ENCODE data around the gene ZNF492. TPM values are rescaled to one million over a fixed set of nuclear protein-coding genes. Genes with fewer than 3 reads are reported as not detected.
"Not testable (repeated sequence)": the region's sequence is repeated elsewhere in the genome, so short reads cannot be mapped to it uniquely, and the experiment has no call there.

The ZNF492 gene
- polyA plus RNA-seq, 4 donors: 2.2 to 3.6 (median 2.5) TPM

GRCh38 chr19:22616659-22617058 lies 17.5 kb upstream of the ZNF492 start:
- no peak for DNase-seq (ENCODE audit: low read depth in 4 of 4, low spot score in 3 of 4)

- not testable (repeated sequence) for DNase-seq (ENCODE audit: low read depth in 4 of 4, low spot score in 3 of 4)
Measured at GRCh38 chr19:22617181-22617580, 16.9 kb upstream of the ZNF492 start.

GRCh38 chr19:22617614-22618320 lies 16.4 kb upstream of the ZNF492 start:
- no peak for DNase-seq (ENCODE audit: low read depth in 4 of 4, low spot score in 3 of 4)

- no peak for DNase-seq (ENCODE audit: low read depth in 4 of 4, low spot score in 3 of 4)
Measured at GRCh38 chr19:22619371-22619770, 14.8 kb upstream of the ZNF492 start.

- DNase-seq (ENCODE audit: low read depth in 4 of 4, low spot score in 3 of 4): no peak
Measured at GRCh38 chr19:22619932-22620331, 14.2 kb upstream of the ZNF492 start.

- DNase-seq (ENCODE audit: low read depth in 4 of 4, low spot score in 3 of 4): no peak
Measured at GRCh38 chr19:22620401-22620800, 13.7 kb upstream of the ZNF492 start.

GRCh38 chr19:22620912-22621311 lies 13.2 kb upstream of the ZNF492 start:
- no peak for DNase-seq (ENCODE audit: low read depth in 4 of 4, low spot score in 3 of 4)

- no peak for DNase-seq (ENCODE audit: low read depth in 4 of 4, low spot score in 3 of 4)
Measured at GRCh38 chr19:22622020-22622419, 12.1 kb upstream of the ZNF492 start.

GRCh38 chr19:22622901-22623840 lies 11.0 kb upstream of the ZNF492 start:
- no peak for DNase-seq (ENCODE audit: low read depth in 4 of 4, low spot score in 3 of 4)

GRCh38 chr19:22623841-22624221 lies 10.3 kb upstream of the ZNF492 start:
- DNase-seq (ENCODE audit: low read depth in 4 of 4, low spot score in 3 of 4): no peak

GRCh38 chr19:22625266-22626035 lies 8.7 kb upstream of the ZNF492 start:
- no peak for DNase-seq (ENCODE audit: low read depth in 4 of 4, low spot score in 3 of 4)

GRCh38 chr19:22627526-22627925 lies 6.6 kb upstream of the ZNF492 start:
- no peak for DNase-seq (ENCODE audit: low read depth in 4 of 4, low spot score in 3 of 4)

- no peak for DNase-seq (ENCODE audit: low read depth in 4 of 4, low spot score in 3 of 4)
Measured at GRCh38 chr19:22628401-22628800, 5.7 kb upstream of the ZNF492 start.

GRCh38 chr19:22634450-22634827 lies 315 bp downstream of the ZNF492 start:
- no peak for DNase-seq (ENCODE audit: low read depth in 4 of 4, low spot score in 3 of 4)

GRCh38 chr19:22685493-22685892 lies 51.4 kb downstream of the ZNF492 start:
- not testable (repeated sequence) for DNase-seq (ENCODE audit: low read depth in 4 of 4, low spot score in 3 of 4)

- DNase-seq (ENCODE audit: low read depth in 4 of 4, low spot score in 3 of 4): not testable (repeated sequence)
Measured at GRCh38 chr19:22702661-22703060, 68.5 kb downstream of the ZNF492 start.

GRCh38 chr19:22703096-22703495 lies 69.0 kb downstream of the ZNF492 start:
- DNase-seq (ENCODE audit: low read depth in 4 of 4, low spot score in 3 of 4): not testable (repeated sequence)

- DNase-seq (ENCODE audit: low read depth in 4 of 4, low spot score in 3 of 4): no peak
Measured at GRCh38 chr19:22708983-22709382, 74.9 kb downstream of the ZNF492 start.

Data from left renal pelvis (tissue), 4 donors.